Liver (tissue), 3 donors: ENCODE data around the gene BCL2.
"Not testable (repeated sequence)": the region's sequence is repeated elsewhere in the genome, so short reads cannot be mapped to it uniquely, and the experiment has no call there.

ENCODE experiments used
- ATF3 ChIP-seq: IDR thresholded peaks from 2 replicates; pipeline ENCODE4 v1.6.1; 2016; ENCODE audit warnings: antibody characterized with exemption
- CTCF ChIP-seq: fragments of 150-350 bp; IDR thresholded peaks from 2 replicates; pipeline ENCODE4 v1.5.1; 2017; ENCODE audit warnings: improper control_type of control experiment, low read depth, low read length; ENCODE audit not compliant: missing input control
- EGR1 ChIP-seq, 2 donors: IDR thresholded peaks; 2 replicates each; pipeline ENCODE4 v1.6.1; 2016 to 2018; ENCODE audit warnings: antibody characterized with exemption in 2 of 2, low read depth in 2 of 2
- FOXA1 ChIP-seq: IDR thresholded peaks from 2 replicates; pipeline ENCODE4 v1.6.1; 2016; ENCODE audit warnings: antibody characterized with exemption
- HNF4G ChIP-seq: IDR thresholded peaks from 2 replicates; pipeline ENCODE4 v1.6.1; 2016; ENCODE audit warnings: antibody characterized with exemption
- JUND ChIP-seq, 2 donors: IDR thresholded peaks; 2 replicates each; pipeline ENCODE4 v1.6.1; 2016; ENCODE audit warnings: antibody characterized with exemption in 2 of 2
- RAD21 ChIP-seq, 2 donors: IDR thresholded peaks; 2 replicates each; pipeline ENCODE4 v1.6.1; 2016; ENCODE audit warnings: antibody characterized with exemption in 2 of 2, mild to moderate bottlenecking in 2 of 2
- REST ChIP-seq: IDR thresholded peaks from 2 replicates; pipeline ENCODE4 v1.6.1; 2016; ENCODE audit warnings: antibody characterized with exemption, mild to moderate bottlenecking
- RXRA ChIP-seq, 2 donors: IDR thresholded peaks; 2 replicates each; pipeline ENCODE4 v1.6.1; 2017 to 2018; ENCODE audit warnings: antibody characterized with exemption in 2 of 2, mild to moderate bottlenecking in 1 of 2
- TAF1 ChIP-seq: conservative IDR thresholded peaks from 2 replicates; pipeline ENCODE4 v1.6.1; 2016; ENCODE audit warnings: antibody characterized with exemption, mild to moderate bottlenecking
- YY1 ChIP-seq: IDR thresholded peaks from 2 replicates; pipeline ENCODE4 v1.6.1; 2016; ENCODE audit warnings: antibody characterized with exemption, mild to moderate bottlenecking
- TF ChIP-seq, protein P1 (sequence below): IDR thresholded peaks from 2 replicates; pipeline ENCODE4 v1.6.1; 2016; ENCODE audit warnings: antibody characterized with exemption
- TF ChIP-seq, protein P2 (sequence below): IDR thresholded peaks from 2 replicates; pipeline ENCODE4 v1.6.1; 2016; ENCODE audit warnings: antibody characterized with exemption
- donor health status: healthy.
- donor health status: healthy.

GRCh38 chr18:63235920-63236319 is 83.6 kb downstream of the BCL2 start:
- not testable (repeated sequence) for TF ChIP-seq CTCF; REST; ATF3; JUND (IDR thresholded peaks at IDR 0.05); TAF1; HNF4G; RAD21 (IDR thresholded peaks at IDR 0.05); EGR1 (IDR thresholded peaks at IDR 0.05; ENCODE audit: low read depth in 2 of 2); RXRA (IDR thresholded peaks at IDR 0.05); YY1; FOXA1
- TF ChIP-seq, protein P1, sequence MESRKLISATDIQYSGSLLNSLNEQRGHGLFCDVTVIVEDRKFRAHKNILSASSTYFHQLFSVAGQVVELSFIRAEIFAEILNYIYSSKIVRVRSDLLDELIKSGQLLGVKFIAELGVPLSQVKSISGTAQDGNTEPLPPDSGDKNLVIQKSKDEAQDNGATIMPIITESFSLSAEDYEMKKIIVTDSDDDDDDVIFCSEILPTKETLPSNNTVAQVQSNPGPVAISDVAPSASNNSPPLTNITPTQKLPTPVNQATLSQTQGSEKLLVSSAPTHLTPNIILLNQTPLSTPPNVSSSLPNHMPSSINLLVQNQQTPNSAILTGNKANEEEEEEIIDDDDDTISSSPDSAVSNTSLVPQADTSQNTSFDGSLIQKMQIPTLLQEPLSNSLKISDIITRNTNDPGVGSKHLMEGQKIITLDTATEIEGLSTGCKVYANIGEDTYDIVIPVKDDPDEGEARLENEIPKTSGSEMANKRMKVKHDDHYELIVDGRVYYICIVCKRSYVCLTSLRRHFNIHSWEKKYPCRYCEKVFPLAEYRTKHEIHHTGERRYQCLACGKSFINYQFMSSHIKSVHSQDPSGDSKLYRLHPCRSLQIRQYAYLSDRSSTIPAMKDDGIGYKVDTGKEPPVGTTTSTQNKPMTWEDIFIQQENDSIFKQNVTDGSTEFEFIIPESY: not testable (repeated sequence)
- TF ChIP-seq, protein P2, sequence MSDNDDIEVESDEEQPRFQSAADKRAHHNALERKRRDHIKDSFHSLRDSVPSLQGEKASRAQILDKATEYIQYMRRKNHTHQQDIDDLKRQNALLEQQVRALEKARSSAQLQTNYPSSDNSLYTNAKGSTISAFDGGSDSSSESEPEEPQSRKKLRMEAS: not testable (repeated sequence)
